GM23338 (cell line): ENCODE results near the gene NIM1K. TPM values are rescaled to one million over a fixed set of nuclear protein-coding genes. Genes with fewer than 3 reads are reported as not detected.

Experiments
- ATAC-seq: fragments of 200-7000 bp; cut with Tn5 transposase; 3 replicates; pipeline ENCODE4 v1.9.1; 2020
- DNase-seq: peaks from one replicate; pipeline ENCODE4 v3.0.0-alpha.2; 2015; ENCODE audit warnings: low spot score
- H2AFZ ChIP-seq: fragments of 200-600 bp; sonication (generic); 2 replicates; pipeline ENCODE4 v1.8.0; 2016; ENCODE audit warnings: antibody characterized with exemption, mild to moderate bottlenecking, moderate library complexity
- H3F3A ChIP-seq: fragments of 200-600 bp; sonication (generic); replicated peaks from 2 replicates; pipeline ENCODE4 v1.8.0; 2017; ENCODE audit warnings: antibody characterized with exemption, mixed run types, low read depth
- H3K27ac ChIP-seq: fragments of 200-600 bp; sonication (generic); 2 replicates; pipeline ENCODE4 v1.6.1; 2016; ENCODE audit warnings: low read depth
- H3K27me3 ChIP-seq: fragments of 200-600 bp; sonication (generic); 2 replicates; pipeline ENCODE4 v1.8.0; 2016; ENCODE audit warnings: mild to moderate bottlenecking, mixed run types, moderate library complexity; ENCODE audit not compliant: insufficient read depth
- H3K36me3 ChIP-seq: fragments of 200-600 bp; sonication (generic); 2 replicates; pipeline ENCODE4 v1.8.0; 2016; ENCODE audit warnings: mild to moderate bottlenecking; ENCODE audit not compliant: insufficient read depth
- H3K4me1 ChIP-seq: fragments of 200-600 bp; sonication (generic); 2 replicates; pipeline ENCODE4 v1.8.0; 2016; ENCODE audit warnings: mild to moderate bottlenecking, moderate library complexity; ENCODE audit not compliant: insufficient read depth
- H3K4me2 ChIP-seq: fragments of 200-600 bp; sonication (generic); 2 replicates; pipeline ENCODE4 v1.7.1; 2017; ENCODE audit warnings: mixed run types
- H3K4me3 ChIP-seq: fragments of 200-600 bp; sonication (generic); 2 replicates; pipeline ENCODE4 v1.6.1; 2016; ENCODE audit warnings: mixed run types
- H3K79me2 ChIP-seq: fragments of 200-600 bp; sonication (generic); replicated peaks from 2 replicates; pipeline ENCODE4 v1.8.0; 2017; ENCODE audit warnings: mild to moderate bottlenecking; ENCODE audit not compliant: insufficient read depth
- H3K9me2 ChIP-seq: fragments of 200-600 bp; sonication (generic); 2 replicates; pipeline ENCODE4 v1.8.0; 2017; ENCODE audit not compliant: insufficient read depth
- H4K20me1 ChIP-seq: fragments of 200-600 bp; sonication (generic); replicated peaks from 2 replicates; pipeline ENCODE4 v1.8.0; 2017; ENCODE audit warnings: mild to moderate bottlenecking; ENCODE audit not compliant: insufficient read depth
- H3K27ac Mint-ChIP-seq: 2 replicates; pipeline ENCODE4 v1.8.0; 2020; ENCODE audit warnings: inconsistent platforms, mild to moderate bottlenecking, moderate library complexity, mixed read lengths
- H3K27me3 Mint-ChIP-seq: 3 replicates; pipeline ENCODE4 v1.8.0; 2022; ENCODE audit warnings: low read depth, mild to moderate bottlenecking, moderate library complexity, mixed read lengths, inconsistent platforms; ENCODE audit not compliant: insufficient read depth, poor library complexity
- H3K36me3 Mint-ChIP-seq: 3 replicates; pipeline ENCODE4 v1.8.0; 2021; ENCODE audit warnings: low read depth, mild to moderate bottlenecking, inconsistent platforms, moderate library complexity, mixed read lengths
- H3K4me1 Mint-ChIP-seq: 3 replicates; pipeline ENCODE4 v1.8.0; 2020; ENCODE audit warnings: mild to moderate bottlenecking, inconsistent platforms, mixed read lengths
- H3K4me3 Mint-ChIP-seq: 3 replicates; pipeline ENCODE4 v1.8.0; 2021; ENCODE audit warnings: moderate library complexity, mild to moderate bottlenecking, inconsistent platforms, mixed read lengths
- H3K9me3 Mint-ChIP-seq: 3 replicates; pipeline ENCODE4 v1.8.0; 2020; ENCODE audit warnings: moderate library complexity, mild to moderate bottlenecking, inconsistent platforms, mixed read lengths
- CREB1 ChIP-seq: fragments of 250-450 bp; sonication (Bioruptor Pico); IDR thresholded peaks from 2 replicates; pipeline ENCODE4 v1.5.0; 2020; ENCODE audit warnings: low read depth, mild to moderate bottlenecking, moderate library complexity
- EZH2 ChIP-seq: fragments of 200-600 bp; sonication (generic); IDR thresholded peaks from one replicate; pipeline ENCODE4 v1.8.0; 2017; ENCODE audit warnings: antibody characterized with exemption, mild to moderate bottlenecking, low read depth; ENCODE audit not compliant: unreplicated experiment
- EZH2phosphoT487 ChIP-seq: fragments of 200-600 bp; sonication (generic); IDR thresholded peaks from one replicate; pipeline ENCODE4 v1.8.1; 2018; ENCODE audit warnings: antibody characterized with exemption; ENCODE audit not compliant: unreplicated experiment
- JUNB ChIP-seq: IDR thresholded peaks from one replicate; pipeline ENCODE4 v1.6.1; 2016; ENCODE audit warnings: antibody characterized with exemption; ENCODE audit not compliant: unreplicated experiment
- NANOG ChIP-seq: IDR thresholded peaks from 2 replicates; pipeline ENCODE4 v1.6.1; 2016; ENCODE audit warnings: antibody characterized with exemption, borderline replicate concordance
- POLR2AphosphoS5 ChIP-seq: IDR thresholded peaks from 2 replicates; pipeline ENCODE4 v1.6.1; 2016; ENCODE audit warnings: antibody characterized with exemption, low read depth
- STAT1 ChIP-seq: IDR thresholded peaks from one replicate; pipeline ENCODE4 v1.6.1; 2016; ENCODE audit warnings: antibody characterized with exemption; ENCODE audit not compliant: unreplicated experiment
- ZNF114 ChIP-seq: fragments of 250-450 bp; sonication (Bioruptor Pico); IDR thresholded peaks from 2 replicates; pipeline ENCODE4 v1.5.0; 2020; ENCODE audit warnings: mild to moderate bottlenecking, moderate library complexity
- ZNF331 ChIP-seq: fragments of 250-450 bp; sonication (Bioruptor Pico); IDR thresholded peaks from 2 replicates; pipeline ENCODE4 v1.5.0; 2020; ENCODE audit warnings: low read depth, mild to moderate bottlenecking, moderate library complexity
- polyA plus RNA-seq: library from polyadenylated mRNA; unstranded; fragments of >200 nt; fragmentation: Nextera tagmentation; extraction: Ambion mirVana; gene quantifications from 2 replicates; pipeline ENCODE4 v1.2.1, GENCODE V29; 2016
- total RNA-seq: library from RNA; depleted of rRNA; stranded (reverse); fragments of >200 nt; shearing (Covaris generic); gene quantifications from 2 replicates; pipeline ENCODE4 v1.2.3, GENCODE V29; 2014
- TF ChIP-seq, protein P1 (sequence below), 2 experiments: fragments of 200-600 bp in 1 of 2; sonication (generic) in 1 of 2; conservative IDR thresholded peaks; 2 replicates each; pipeline versions ENCODE4 v1.5.1 to v1.6.1; 2016 to 2017; ENCODE audit warnings: antibody characterized with exemption in 2 of 2, low read depth in 2 of 2, mild to moderate bottlenecking in 2 of 2, moderate library complexity in 1 of 2
- TF ChIP-seq, protein P2 (sequence below): IDR thresholded peaks from one replicate; pipeline ENCODE4 v1.6.1; 2018; ENCODE audit warnings: antibody characterized with exemption; ENCODE audit not compliant: unreplicated experiment
- TF ChIP-seq, protein P3 (sequence below): fragments of 250-450 bp; sonication (Bioruptor Pico); IDR thresholded peaks from 2 replicates; pipeline ENCODE4 v1.5.0; 2020; ENCODE audit warnings: mild to moderate bottlenecking, moderate library complexity
- TF ChIP-seq, protein P4 (sequence below): IDR thresholded peaks from 2 replicates; pipeline ENCODE4 v1.6.1; 2016; ENCODE audit warnings: antibody characterized with exemption

The NIM1K gene
- total and polyA plus RNA-seq, 2 experiments from 2014 or later: not detected

DNA sequence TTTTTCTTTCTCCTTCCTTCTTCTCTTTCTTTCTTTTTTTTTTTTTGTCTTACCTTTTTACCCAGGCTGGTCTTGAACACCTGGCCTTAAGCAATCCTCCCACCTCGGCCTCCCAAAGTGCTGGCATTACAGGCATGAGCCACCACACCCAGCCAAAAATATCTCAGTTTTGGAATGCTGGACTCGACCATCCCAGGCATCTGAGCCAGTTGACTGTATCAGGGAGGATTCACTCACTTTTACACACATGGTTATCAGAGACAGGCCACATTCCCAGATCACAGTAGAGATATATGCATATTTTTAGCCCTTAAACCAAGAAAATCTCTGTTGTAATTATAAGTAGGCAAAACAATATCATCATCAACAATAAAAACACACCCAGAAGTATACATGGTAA is 21.9 kb downstream of the NIM1K start:
- no peaks in the 10 kb centered on the region for H3K36me3 Mint-ChIP-seq
- DNase-seq (no peak), ATAC-seq (no peak)
- H3K36me3 ChIP-seq: no peaks in the 10 kb centered on the region
- H3K4me3 ChIP-seq: no peak overlapping the region
- H3K27me3 Mint-ChIP-seq: peaks cover 3% of the 10 kb centered on the region
- no peak overlapping the region for H3K4me2 ChIP-seq
- no peaks in the 10 kb centered on the region; the same call in 2 of the 3 replicates for H3K9me3 Mint-ChIP-seq
- H4K20me1 ChIP-seq: no peaks in the 10 kb centered on the region
- peaks cover 4% of the 10 kb centered on the region; the same call in 1 of the 2 replicates for H3K9me2 ChIP-seq
- no peaks in the 10 kb centered on the region for H3F3A ChIP-seq
- H3K4me3 Mint-ChIP-seq: no peak overlapping the region
- H3K4me1 Mint-ChIP-seq: peaks cover 6% of the 10 kb centered on the region; the same call in 2 of the 3 replicates
- no peaks in the 10 kb centered on the region for H3K79me2 ChIP-seq
- no peaks in the 10 kb centered on the region for H3K27me3 ChIP-seq
- H3K4me1 ChIP-seq: peaks cover 3% of the 10 kb centered on the region
- H3K27ac ChIP-seq: no peak overlapping the region
- TF ChIP-seq, protein P1, sequence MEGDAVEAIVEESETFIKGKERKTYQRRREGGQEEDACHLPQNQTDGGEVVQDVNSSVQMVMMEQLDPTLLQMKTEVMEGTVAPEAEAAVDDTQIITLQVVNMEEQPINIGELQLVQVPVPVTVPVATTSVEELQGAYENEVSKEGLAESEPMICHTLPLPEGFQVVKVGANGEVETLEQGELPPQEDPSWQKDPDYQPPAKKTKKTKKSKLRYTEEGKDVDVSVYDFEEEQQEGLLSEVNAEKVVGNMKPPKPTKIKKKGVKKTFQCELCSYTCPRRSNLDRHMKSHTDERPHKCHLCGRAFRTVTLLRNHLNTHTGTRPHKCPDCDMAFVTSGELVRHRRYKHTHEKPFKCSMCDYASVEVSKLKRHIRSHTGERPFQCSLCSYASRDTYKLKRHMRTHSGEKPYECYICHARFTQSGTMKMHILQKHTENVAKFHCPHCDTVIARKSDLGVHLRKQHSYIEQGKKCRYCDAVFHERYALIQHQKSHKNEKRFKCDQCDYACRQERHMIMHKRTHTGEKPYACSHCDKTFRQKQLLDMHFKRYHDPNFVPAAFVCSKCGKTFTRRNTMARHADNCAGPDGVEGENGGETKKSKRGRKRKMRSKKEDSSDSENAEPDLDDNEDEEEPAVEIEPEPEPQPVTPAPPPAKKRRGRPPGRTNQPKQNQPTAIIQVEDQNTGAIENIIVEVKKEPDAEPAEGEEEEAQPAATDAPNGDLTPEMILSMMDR (conservative IDR thresholded peaks at IDR 0.05; ENCODE audit: low read depth in 2 of 2): no peak
- TF ChIP-seq POLR2AphosphoS5 (no peak), ZNF331 (no peak), CREB1 (CRISPR knock-in tag) (no peak), STAT1 (no peak), JUNB (no peak), ZNF114 (CRISPR knock-in tag) (no peak), EZH2 (no peak), NANOG (no peak), EZH2phosphoT487 (no peak)
- TF ChIP-seq, protein P2, sequence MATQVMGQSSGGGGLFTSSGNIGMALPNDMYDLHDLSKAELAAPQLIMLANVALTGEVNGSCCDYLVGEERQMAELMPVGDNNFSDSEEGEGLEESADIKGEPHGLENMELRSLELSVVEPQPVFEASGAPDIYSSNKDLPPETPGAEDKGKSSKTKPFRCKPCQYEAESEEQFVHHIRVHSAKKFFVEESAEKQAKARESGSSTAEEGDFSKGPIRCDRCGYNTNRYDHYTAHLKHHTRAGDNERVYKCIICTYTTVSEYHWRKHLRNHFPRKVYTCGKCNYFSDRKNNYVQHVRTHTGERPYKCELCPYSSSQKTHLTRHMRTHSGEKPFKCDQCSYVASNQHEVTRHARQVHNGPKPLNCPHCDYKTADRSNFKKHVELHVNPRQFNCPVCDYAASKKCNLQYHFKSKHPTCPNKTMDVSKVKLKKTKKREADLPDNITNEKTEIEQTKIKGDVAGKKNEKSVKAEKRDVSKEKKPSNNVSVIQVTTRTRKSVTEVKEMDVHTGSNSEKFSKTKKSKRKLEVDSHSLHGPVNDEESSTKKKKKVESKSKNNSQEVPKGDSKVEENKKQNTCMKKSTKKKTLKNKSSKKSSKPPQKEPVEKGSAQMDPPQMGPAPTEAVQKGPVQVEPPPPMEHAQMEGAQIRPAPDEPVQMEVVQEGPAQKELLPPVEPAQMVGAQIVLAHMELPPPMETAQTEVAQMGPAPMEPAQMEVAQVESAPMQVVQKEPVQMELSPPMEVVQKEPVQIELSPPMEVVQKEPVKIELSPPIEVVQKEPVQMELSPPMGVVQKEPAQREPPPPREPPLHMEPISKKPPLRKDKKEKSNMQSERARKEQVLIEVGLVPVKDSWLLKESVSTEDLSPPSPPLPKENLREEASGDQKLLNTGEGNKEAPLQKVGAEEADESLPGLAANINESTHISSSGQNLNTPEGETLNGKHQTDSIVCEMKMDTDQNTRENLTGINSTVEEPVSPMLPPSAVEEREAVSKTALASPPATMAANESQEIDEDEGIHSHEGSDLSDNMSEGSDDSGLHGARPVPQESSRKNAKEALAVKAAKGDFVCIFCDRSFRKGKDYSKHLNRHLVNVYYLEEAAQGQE: no peak
- TF ChIP-seq, protein P3, sequence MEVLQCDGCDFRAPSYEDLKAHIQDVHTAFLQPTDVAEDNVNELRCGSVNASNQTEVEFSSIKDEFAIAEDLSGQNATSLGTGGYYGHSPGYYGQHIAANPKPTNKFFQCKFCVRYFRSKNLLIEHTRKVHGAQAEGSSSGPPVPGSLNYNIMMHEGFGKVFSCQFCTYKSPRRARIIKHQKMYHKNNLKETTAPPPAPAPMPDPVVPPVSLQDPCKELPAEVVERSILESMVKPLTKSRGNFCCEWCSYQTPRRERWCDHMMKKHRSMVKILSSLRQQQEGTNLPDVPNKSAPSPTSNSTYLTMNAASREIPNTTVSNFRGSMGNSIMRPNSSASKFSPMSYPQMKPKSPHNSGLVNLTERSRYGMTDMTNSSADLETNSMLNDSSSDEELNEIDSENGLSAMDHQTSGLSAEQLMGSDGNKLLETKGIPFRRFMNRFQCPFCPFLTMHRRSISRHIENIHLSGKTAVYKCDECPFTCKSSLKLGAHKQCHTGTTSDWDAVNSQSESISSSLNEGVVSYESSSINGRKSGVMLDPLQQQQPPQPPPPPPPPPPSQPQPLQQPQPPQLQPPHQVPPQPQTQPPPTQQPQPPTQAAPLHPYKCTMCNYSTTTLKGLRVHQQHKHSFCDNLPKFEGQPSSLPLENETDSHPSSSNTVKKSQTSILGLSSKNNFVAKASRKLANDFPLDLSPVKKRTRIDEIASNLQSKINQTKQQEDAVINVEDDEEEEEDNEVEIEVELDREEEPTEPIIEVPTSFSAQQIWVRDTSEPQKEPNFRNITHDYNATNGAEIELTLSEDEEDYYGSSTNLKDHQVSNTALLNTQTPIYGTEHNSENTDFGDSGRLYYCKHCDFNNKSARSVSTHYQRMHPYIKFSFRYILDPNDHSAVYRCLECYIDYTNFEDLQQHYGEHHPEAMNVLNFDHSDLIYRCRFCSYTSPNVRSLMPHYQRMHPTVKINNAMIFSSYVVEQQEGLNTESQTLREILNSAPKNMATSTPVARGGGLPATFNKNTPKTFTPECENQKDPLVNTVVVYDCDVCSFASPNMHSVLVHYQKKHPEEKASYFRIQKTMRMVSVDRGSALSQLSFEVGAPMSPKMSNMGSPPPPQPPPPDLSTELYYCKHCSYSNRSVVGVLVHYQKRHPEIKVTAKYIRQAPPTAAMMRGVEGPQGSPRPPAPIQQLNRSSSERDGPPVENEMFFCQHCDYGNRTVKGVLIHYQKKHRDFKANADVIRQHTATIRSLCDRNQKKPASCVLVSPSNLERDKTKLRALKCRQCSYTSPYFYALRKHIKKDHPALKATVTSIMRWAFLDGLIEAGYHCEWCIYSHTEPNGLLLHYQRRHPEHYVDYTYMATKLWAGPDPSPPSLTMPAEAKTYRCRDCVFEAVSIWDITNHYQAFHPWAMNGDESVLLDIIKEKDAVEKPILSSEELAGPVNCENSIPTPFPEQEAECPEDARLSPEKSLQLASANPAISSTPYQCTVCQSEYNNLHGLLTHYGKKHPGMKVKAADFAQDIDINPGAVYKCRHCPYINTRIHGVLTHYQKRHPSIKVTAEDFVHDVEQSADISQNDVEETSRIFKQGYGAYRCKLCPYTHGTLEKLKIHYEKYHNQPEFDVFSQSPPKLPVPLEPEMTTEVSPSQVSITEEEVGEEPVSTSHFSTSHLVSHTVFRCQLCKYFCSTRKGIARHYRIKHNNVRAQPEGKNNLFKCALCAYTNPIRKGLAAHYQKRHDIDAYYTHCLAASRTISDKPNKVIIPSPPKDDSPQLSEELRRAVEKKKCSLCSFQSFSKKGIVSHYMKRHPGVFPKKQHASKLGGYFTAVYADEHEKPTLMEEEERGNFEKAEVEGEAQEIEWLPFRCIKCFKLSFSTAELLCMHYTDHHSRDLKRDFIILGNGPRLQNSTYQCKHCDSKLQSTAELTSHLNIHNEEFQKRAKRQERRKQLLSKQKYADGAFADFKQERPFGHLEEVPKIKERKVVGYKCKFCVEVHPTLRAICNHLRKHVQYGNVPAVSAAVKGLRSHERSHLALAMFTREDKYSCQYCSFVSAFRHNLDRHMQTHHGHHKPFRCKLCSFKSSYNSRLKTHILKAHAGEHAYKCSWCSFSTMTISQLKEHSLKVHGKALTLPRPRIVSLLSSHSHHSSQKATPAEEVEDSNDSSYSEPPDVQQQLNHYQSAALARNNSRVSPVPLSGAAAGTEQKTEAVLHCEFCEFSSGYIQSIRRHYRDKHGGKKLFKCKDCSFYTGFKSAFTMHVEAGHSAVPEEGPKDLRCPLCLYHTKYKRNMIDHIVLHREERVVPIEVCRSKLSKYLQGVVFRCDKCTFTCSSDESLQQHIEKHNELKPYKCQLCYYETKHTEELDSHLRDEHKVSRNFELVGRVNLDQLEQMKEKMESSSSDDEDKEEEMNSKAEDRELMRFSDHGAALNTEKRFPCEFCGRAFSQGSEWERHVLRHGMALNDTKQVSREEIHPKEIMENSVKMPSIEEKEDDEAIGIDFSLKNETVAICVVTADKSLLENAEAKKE (CRISPR knock-in tag): no peak
- TF ChIP-seq, protein P4, sequence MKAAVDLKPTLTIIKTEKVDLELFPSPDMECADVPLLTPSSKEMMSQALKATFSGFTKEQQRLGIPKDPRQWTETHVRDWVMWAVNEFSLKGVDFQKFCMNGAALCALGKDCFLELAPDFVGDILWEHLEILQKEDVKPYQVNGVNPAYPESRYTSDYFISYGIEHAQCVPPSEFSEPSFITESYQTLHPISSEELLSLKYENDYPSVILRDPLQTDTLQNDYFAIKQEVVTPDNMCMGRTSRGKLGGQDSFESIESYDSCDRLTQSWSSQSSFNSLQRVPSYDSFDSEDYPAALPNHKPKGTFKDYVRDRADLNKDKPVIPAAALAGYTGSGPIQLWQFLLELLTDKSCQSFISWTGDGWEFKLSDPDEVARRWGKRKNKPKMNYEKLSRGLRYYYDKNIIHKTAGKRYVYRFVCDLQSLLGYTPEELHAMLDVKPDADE: no peak
- no peak overlapping the region for H2AFZ ChIP-seq
- no peak overlapping the region for H3K27ac Mint-ChIP-seq
